Panc1 (cell line): Measurements from ENCODE around the gene ZNF784. TPM values are rescaled to one million over a fixed set of nuclear protein-coding genes. Genes with fewer than 3 reads are reported as not detected.

ENCODE experiments used
- ATAC-seq: fragments of 200-7000 bp; cut with Tn5 transposase; 2 replicates; pipeline ENCODE4 v1.9.1; 2020; ENCODE audit warnings: mild to moderate bottlenecking, moderate library complexity
- BruUV-seq: library from RNA; stranded (reverse); fragments of 400-500 nt; replicated peaks from 2 replicates; lab custom pipeline; 2021; lab: Mats Ljungman, UMichigan
- CTCF ChIA-PET: fragments of 300-600 bp; sonication (Branson Sonifier 250); formaldehyde crosslinking; loops from one replicate; lab custom pipeline; 2022; ENCODE audit warnings: antibody characterized with exemption; lab: Charles Lee
- POLR2A ChIA-PET: fragments of 300-600 bp; sonication (Branson Sonifier 250); formaldehyde crosslinking; loops from one replicate; lab custom pipeline; 2022; ENCODE audit warnings: antibody characterized with exemption; lab: Charles Lee
- DNase-seq: peaks from one replicate; pipeline ENCODE4 v3.0.0-alpha.2; 2010; ENCODE audit warnings: low read depth, low spot score
- H3K27ac ChIP-seq: 2 replicates; pipeline ENCODE4 v1.5.1; 2011; ENCODE audit warnings: mild to moderate bottlenecking, low read length, inconsistent platforms
- H3K27me3 ChIP-seq: fragments of 200-500 bp; sonication (Bioruptor generic); 2 replicates; pipeline ENCODE4 v1.6.0; 2014; ENCODE audit warnings: low read length, inconsistent platforms; ENCODE audit not compliant: control insufficient read depth, insufficient read depth
- H3K36me3 ChIP-seq: fragments of 200-500 bp; sonication (Bioruptor generic); 2 replicates; pipeline ENCODE4 v1.5.1; 2014; ENCODE audit warnings: inconsistent platforms, mild to moderate bottlenecking, low read length, moderate library complexity; ENCODE audit not compliant: control insufficient read depth, insufficient read depth
- H3K4me1 ChIP-seq: 2 replicates; pipeline ENCODE4 v1.5.1; 2011; ENCODE audit warnings: inconsistent platforms, mild to moderate bottlenecking, low read length, moderate library complexity; ENCODE audit not compliant: control insufficient read depth, insufficient read depth
- H3K4me3 ChIP-seq, 2 experiments: 2 replicates each; pipeline ENCODE4 v1.5.1; 2011 to 2012; ENCODE audit warnings: low read depth in 2 of 2, low read length in 2 of 2, mild to moderate bottlenecking in 2 of 2, inconsistent platforms in 1 of 2, moderate library complexity in 1 of 2
- H3K9me3 ChIP-seq: fragments of 200-500 bp; sonication (Bioruptor generic); 2 replicates; pipeline ENCODE4 v1.5.1; 2014; ENCODE audit warnings: low read depth, mild to moderate bottlenecking, inconsistent platforms, low read length, moderate library complexity; ENCODE audit not compliant: control insufficient read depth, insufficient read depth
- POLR2AphosphoS5 ChIP-seq: IDR thresholded peaks from 2 replicates; pipeline ENCODE4 v1.6.1; 2012; ENCODE audit warnings: mild to moderate bottlenecking, low read depth, low read length, moderate library complexity
- SIN3A ChIP-seq: IDR thresholded peaks from 2 replicates; pipeline ENCODE4 v1.6.1; 2012; ENCODE audit warnings: low read depth, mild to moderate bottlenecking, low read length, moderate library complexity, borderline replicate concordance; ENCODE audit not compliant: insufficient read depth
- TCF7L2 ChIP-seq: IDR thresholded peaks from 2 replicates; pipeline ENCODE4 v1.6.1; 2011; ENCODE audit warnings: mild to moderate bottlenecking, low read depth, low read length, inconsistent platforms
- in situ Hi-C: cut with HindIII; loops from 2 replicates; pipeline ENCODE4 v1.10.0; 2016; ENCODE audit warnings: low sequenced_read_pairs, low pct_unique_long_range_greater_than_20kb
- intact Hi-C: fragments of 100-400 bp; cut with micrococcal nuclease; formaldehyde crosslinking; loops from one replicate; pipeline ENCODE4 v1.10.0; 2022; ENCODE audit not compliant: unreplicated experiment
- total RNA-seq: library from RNA; stranded (reverse); gene quantifications from one replicate; pipeline ENCODE4 v1.2.1, GENCODE V29; 2021; ENCODE audit not compliant: unreplicated experiment
- TF ChIP-seq, protein P1 (sequence below): fragments of 450-650 bp; IDR thresholded peaks from 2 replicates; pipeline ENCODE4 v1.5.1; 2017; ENCODE audit warnings: mild to moderate bottlenecking
- TF ChIP-seq, protein P2 (sequence below), 2 experiments: IDR thresholded peaks; 2 replicates each; pipeline ENCODE4 v1.6.1; 2011 to 2012; ENCODE audit warnings: low read depth in 2 of 2, control low read depth in 1 of 2, low read length in 1 of 2, mild to moderate bottlenecking in 1 of 2, moderate library complexity in 1 of 2; ENCODE audit not compliant: insufficient read depth in 1 of 2

Gene ZNF784
- total RNA-seq, 1 experiment from 2014 or later = 8.9 TPM

DNA sequence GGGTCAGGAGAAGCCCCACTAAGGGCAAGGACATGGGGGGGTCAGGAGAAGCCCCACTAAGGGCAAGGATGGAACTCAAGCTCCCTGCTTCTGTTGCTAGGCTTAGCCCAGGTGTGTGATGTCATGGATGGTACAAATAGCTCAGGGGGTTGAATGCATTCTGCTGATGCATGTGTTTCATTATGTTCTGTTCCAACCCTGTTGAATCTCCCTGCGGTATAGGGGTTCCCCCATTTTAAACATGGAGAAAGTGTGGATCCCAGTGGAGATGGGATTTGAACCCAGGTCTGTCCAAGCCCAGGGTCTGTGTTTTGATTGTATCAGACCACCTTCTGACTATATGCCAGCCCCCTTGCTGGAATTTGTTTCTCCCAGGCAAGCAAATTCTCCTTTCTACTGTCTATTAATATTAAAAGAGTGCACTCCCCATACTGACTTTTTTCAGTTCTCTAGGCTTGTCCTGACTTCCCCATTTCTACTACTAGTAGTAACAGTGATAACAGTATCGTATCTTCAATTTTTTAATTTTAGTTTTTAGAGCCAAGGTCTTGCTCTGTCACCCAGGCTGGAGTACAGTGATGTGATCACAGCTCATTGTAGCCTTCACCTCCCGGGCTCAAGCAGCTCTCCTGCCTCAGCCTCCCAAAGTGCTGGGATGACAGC lies 12.3 kb downstream of the ZNF784 start:
- BruUV-seq = no TSS peak
- no peaks in the 10 kb centered on the region for H3K9me3 ChIP-seq
- H3K27me3 ChIP-seq = no peaks in the 10 kb centered on the region
- H3K36me3 ChIP-seq = no peaks in the 10 kb centered on the region
- ChIA-PET CTCF (interaction anchor here (0.6 to 1.0 kb wide), 2 partner anchors 12 to 144 kb away, joined by 3 read pairs; partner anchors contain the start of gene ZNF784), POLR2A (interaction anchor here (0.5 kb wide), 1 partner anchor 27 kb away, joined by 4 read pairs; no protein-coding TSS in a partner anchor)
- TF ChIP-seq, protein P1, sequence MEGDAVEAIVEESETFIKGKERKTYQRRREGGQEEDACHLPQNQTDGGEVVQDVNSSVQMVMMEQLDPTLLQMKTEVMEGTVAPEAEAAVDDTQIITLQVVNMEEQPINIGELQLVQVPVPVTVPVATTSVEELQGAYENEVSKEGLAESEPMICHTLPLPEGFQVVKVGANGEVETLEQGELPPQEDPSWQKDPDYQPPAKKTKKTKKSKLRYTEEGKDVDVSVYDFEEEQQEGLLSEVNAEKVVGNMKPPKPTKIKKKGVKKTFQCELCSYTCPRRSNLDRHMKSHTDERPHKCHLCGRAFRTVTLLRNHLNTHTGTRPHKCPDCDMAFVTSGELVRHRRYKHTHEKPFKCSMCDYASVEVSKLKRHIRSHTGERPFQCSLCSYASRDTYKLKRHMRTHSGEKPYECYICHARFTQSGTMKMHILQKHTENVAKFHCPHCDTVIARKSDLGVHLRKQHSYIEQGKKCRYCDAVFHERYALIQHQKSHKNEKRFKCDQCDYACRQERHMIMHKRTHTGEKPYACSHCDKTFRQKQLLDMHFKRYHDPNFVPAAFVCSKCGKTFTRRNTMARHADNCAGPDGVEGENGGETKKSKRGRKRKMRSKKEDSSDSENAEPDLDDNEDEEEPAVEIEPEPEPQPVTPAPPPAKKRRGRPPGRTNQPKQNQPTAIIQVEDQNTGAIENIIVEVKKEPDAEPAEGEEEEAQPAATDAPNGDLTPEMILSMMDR = no peak
- TF ChIP-seq POLR2AphosphoS5 (no peak), TCF7L2 (no peak), SIN3A (no peak)
- TF ChIP-seq, protein P2, sequence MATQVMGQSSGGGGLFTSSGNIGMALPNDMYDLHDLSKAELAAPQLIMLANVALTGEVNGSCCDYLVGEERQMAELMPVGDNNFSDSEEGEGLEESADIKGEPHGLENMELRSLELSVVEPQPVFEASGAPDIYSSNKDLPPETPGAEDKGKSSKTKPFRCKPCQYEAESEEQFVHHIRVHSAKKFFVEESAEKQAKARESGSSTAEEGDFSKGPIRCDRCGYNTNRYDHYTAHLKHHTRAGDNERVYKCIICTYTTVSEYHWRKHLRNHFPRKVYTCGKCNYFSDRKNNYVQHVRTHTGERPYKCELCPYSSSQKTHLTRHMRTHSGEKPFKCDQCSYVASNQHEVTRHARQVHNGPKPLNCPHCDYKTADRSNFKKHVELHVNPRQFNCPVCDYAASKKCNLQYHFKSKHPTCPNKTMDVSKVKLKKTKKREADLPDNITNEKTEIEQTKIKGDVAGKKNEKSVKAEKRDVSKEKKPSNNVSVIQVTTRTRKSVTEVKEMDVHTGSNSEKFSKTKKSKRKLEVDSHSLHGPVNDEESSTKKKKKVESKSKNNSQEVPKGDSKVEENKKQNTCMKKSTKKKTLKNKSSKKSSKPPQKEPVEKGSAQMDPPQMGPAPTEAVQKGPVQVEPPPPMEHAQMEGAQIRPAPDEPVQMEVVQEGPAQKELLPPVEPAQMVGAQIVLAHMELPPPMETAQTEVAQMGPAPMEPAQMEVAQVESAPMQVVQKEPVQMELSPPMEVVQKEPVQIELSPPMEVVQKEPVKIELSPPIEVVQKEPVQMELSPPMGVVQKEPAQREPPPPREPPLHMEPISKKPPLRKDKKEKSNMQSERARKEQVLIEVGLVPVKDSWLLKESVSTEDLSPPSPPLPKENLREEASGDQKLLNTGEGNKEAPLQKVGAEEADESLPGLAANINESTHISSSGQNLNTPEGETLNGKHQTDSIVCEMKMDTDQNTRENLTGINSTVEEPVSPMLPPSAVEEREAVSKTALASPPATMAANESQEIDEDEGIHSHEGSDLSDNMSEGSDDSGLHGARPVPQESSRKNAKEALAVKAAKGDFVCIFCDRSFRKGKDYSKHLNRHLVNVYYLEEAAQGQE (IDR thresholded peaks at IDR 0.05; ENCODE audit: insufficient read depth in 1 of 2, low read depth in 2 of 2, low read length in 1 of 2) = no peak
- ATAC-seq (no peak), DNase-seq (no peak)
- H3K27ac ChIP-seq = no peak overlapping the region
- in situ Hi-C loops = no loop called here
- no peak overlapping the region for H3K4me3 ChIP-seq
- no peaks in the 10 kb centered on the region for H3K4me1 ChIP-seq
- intact Hi-C loops = no loop called here

DNA sequence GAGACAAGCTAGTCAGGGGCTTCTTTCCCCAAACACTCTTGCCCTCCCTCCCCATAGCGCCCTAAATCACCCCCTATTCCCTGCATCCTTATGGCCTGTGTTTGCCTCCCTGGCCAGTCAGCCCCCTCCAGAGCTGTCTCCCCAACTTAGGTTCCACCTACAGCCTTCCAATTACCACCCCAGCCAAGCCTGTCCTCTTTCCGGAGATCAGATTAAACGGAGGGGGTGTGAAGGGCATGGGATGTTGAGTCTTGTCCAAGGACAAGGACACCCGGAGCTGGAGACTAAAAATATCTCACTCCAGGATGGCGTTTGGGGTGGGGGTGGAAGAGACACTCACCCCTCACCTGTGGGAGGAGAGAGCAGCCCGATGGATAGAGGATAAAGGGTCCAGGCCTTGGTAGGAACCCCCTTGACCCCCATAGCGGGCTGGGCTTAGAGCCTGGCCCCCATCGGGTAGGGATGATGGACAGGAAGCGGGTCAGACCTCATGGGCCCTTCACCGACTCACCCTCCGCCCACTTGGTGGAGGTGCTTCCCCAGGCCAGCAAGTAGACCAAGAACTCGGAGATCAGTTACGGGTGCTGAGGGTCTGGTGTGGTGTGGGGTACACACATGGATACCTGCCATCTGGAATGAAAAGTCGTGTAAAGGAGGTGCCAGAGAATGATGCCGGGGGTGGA lies 12.9 kb downstream of the ZNF784 start:
- in situ Hi-C loops = no loop called here
- DNase-seq (no peak), ATAC-seq (no peak)
- POLR2A ChIA-PET = interaction anchor here (0.5 kb wide), 1 partner anchor 28 kb away, joined by 4 read pairs; no protein-coding TSS in a partner anchor
- Histone ChIP-seq H3K9me3 (no peaks in the 10 kb centered on the region), H3K27me3 (no peaks in the 10 kb centered on the region), H3K4me1 (peaks cover 5% of the 10 kb centered on the region), H3K36me3 (no peaks in the 10 kb centered on the region), H3K4me3 (no peak overlapping the region), H3K27ac (no peak overlapping the region)
- intact Hi-C loops = no loop called here
- BruUV-seq = no TSS peak
- TF ChIP-seq SIN3A (no peak), TCF7L2 (no peak), POLR2AphosphoS5 (no peak)
- TF ChIP-seq, protein P2 (IDR thresholded peaks at IDR 0.05; ENCODE audit: insufficient read depth in 1 of 2, low read depth in 2 of 2, low read length in 1 of 2) = no peak
- TF ChIP-seq, protein P1 = no peak
- CTCF ChIA-PET = interaction anchor here (0.6 to 1.0 kb wide), 3 partner anchors 8 to 144 kb away, joined by 3 read pairs; partner anchors contain the start of gene ZNF784
